Measurements from ENCODE around the gene TMEM117. TPM values are rescaled to one million over a fixed set of nuclear protein-coding genes. Genes with fewer than 3 reads are reported as not detected.

The TMEM117 gene
- total and polyA plus RNA-seq, 10 of the 15 experiments (the other 5 are each of a cell fraction or from before 2014, with no cell fraction given) = 3.1 to 8.2 (median 6.1) TPM

- TF ChIP-seq SMC3 (IDR thresholded peaks at IDR 0.05; ENCODE audit: borderline replicate concordance, low read length) (no peak), ESRRA (IDR thresholded peaks at IDR 0.05; ENCODE audit: low read length) (no peak), NBN (IDR thresholded peaks at IDR 0.05) (no peak), HDAC2 (IDR thresholded peaks at IDR 0.05) (no peak)
- TF ChIP-seq, protein P1, sequence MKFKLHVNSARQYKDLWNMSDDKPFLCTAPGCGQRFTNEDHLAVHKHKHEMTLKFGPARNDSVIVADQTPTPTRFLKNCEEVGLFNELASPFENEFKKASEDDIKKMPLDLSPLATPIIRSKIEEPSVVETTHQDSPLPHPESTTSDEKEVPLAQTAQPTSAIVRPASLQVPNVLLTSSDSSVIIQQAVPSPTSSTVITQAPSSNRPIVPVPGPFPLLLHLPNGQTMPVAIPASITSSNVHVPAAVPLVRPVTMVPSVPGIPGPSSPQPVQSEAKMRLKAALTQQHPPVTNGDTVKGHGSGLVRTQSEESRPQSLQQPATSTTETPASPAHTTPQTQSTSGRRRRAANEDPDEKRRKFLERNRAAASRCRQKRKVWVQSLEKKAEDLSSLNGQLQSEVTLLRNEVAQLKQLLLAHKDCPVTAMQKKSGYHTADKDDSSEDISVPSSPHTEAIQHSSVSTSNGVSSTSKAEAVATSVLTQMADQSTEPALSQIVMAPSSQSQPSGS (IDR thresholded peaks at IDR 0.05; ENCODE audit: low read length) = no peak
Observed at GRCh38 chr12:44331269-44331668, 495.4 kb downstream of the TMEM117 start (continued).

GRCh38 chr12:44334347-44334746 is 498.5 kb downstream of the TMEM117 start:
- no peak overlapping the region for H3K27ac ChIP-seq (ENCODE audit: control insufficient read depth, insufficient read depth)
- FAIRE-seq (no peak), ATAC-seq (no peak), DNase-seq (ENCODE audit: low read depth, low spot score) (no peak)
- H3K4me3 ChIP-seq = no peak overlapping the region
- peaks cover 2% of the 10 kb centered on the region; the same call in 2 of the 3 replicates for H3K9me3 ChIP-seq (replicated peaks; ENCODE audit: control insufficient read depth, insufficient read depth, low read length)
- CTCF ChIA-PET = interaction anchor here (1.0 to 1.3 kb wide), 3 partner anchors 11 to 57 kb away, joined by 3 read pairs; no protein-coding TSS in a partner anchor
- intact Hi-C loops (cut with micrococcal nuclease; ENCODE audit: unreplicated experiment) (no loop called here), in situ Hi-C loops (cut with MboI) (no loop called here)
- POLR2A ChIA-PET = no interaction called here
- TF ChIP-seq NR2C2 (IDR thresholded peaks at IDR 0.05; ENCODE audit: borderline replicate concordance, control insufficient read depth, insufficient read length, low read depth) (no peak), SUZ12 (IDR thresholded peaks at IDR 0.05; ENCODE audit: unreplicated experiment) (no peak), MTA2 (IDR thresholded peaks at IDR 0.05; ENCODE audit: low read depth) (no peak), RELA (IDR thresholded peaks at IDR 0.05; ENCODE audit: borderline replicate concordance, partially characterized antibody) (no peak), HDAC2 (IDR thresholded peaks at IDR 0.05) (no peak), USF2 (IDR thresholded peaks at IDR 0.05; ENCODE audit: borderline replicate concordance, low read depth, low read length) (no peak)
- SMC1A ChIA-PET (ENCODE audit: uncharacterized antibody, unreplicated experiment) = interaction anchor here (1.2 to 1.6 kb wide), 2 partner anchors 9 to 22 kb away, joined by 3 to 4 read pairs; no protein-coding TSS in a partner anchor
- 39% methylated on average over 5 of the region's 5 CpGs for WGBS (ENCODE audit: insufficient coverage, insufficient replicate concordance, low lambda C conversion rate, missing lambda C conversion rate)
- no peaks in the 10 kb centered on the region for H3K4me1 ChIP-seq (ENCODE audit: control insufficient read depth, insufficient read depth, low read length)
- no TSS peak for BruUV-seq (replicated peaks)
- H3K36me3 ChIP-seq (ENCODE audit: control insufficient read depth in 2 of 2, insufficient read depth in 2 of 2, low read length in 1 of 2) = no peaks in the 10 kb centered on the region
- H3K79me2 ChIP-seq (ENCODE audit: control insufficient read depth, insufficient read depth, low read length) = no peaks in the 10 kb centered on the region
- no peaks in the 10 kb centered on the region for H3K27me3 ChIP-seq (replicated peaks in 1 of 2; ENCODE audit: control insufficient read depth in 2 of 2, insufficient read depth in 2 of 2, low read length in 1 of 2)
- H3K9ac ChIP-seq (ENCODE audit: control insufficient read depth, insufficient read depth, low read length) = no peak overlapping the region
- no peak overlapping the region for H2AFZ ChIP-seq (ENCODE audit: control insufficient read depth, low read depth, low read length)
- RAD21 ChIA-PET (ENCODE audit: unreplicated experiment) = no interaction called here
- no peak overlapping the region for H3K4me2 ChIP-seq (ENCODE audit: control insufficient read depth, insufficient read depth)
- no peaks in the 10 kb centered on the region for H4K20me1 ChIP-seq (ENCODE audit: control insufficient read depth, insufficient read depth)
